ENCODE measurements around the gene SLC35E3. TPM values are rescaled to one million over a fixed set of nuclear protein-coding genes. Genes with fewer than 3 reads are reported as not detected.
A peak's percentile ranks its signal among the peaks of the same experiment; 100 is the strongest.

The SLC35E3 gene
- total and polyA plus RNA-seq, 2 of the 13 experiments (the other 11 are each of a cell fraction or from before 2014, with no cell fraction given), result 13.0 to 22.1 TPM

DNA sequence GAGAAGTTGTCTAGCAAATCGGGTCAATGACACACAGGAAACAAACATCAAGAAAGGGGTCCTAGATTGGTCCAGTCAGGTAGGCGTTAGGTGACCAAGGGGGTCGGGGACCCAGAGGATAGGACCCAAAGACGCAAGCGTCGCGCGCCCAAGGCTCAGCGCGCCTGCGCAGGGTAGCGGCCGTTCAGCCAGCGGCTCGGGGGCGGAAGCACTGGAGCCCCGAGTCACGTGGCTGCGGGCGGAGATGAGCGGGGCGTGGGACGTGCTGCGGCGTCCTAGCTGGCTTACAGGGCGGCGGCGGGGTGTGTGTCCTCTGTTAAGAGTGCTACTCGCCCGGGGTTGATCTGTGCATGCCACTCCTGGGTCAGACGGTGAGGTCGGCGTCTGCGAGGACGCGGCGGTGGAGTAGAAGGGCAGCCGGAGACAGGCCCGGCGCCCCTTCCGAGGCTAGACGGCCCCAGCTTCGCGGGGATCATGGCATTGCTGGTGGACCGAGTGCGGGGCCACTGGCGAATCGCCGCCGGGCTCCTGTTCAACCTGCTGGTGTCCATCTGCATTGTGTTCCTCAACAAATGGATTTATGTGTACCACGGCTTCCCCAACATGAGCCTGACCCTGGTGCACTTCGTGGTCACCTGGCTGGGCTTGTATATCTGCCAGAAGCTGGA lies at the start of gene SLC35E3 (continued):
- TF ChIP-seq GATAD2A (CRISPR knock-in tag; IDR thresholded peaks at IDR 0.05), result peak; percentile 39; the same call in 1 of the 2 replicates
- TF ChIP-seq MED8 (CRISPR knock-in tag; IDR thresholded peaks at IDR 0.05; ENCODE audit: insufficient replicate concordance), result peak; percentile 73
- 0 out of 2 replicates have a peak, but pooled peaks have one; percentile 66 for TF ChIP-seq PRMT3 (CRISPR knock-in tag; IDR thresholded peaks at IDR 0.05; ENCODE audit: borderline replicate concordance, low read depth)
- TF ChIP-seq E2F1 (CRISPR knock-in tag; IDR thresholded peaks at IDR 0.05), result no peak
- no peak for TF ChIP-seq STAT5B (CRISPR knock-in tag; IDR thresholded peaks at IDR 0.05)
- no peak for TF ChIP-seq U2AF1 (optimal IDR thresholded peaks at IDR 0.05; ENCODE audit: low read depth, low read length)
- TF ChIP-seq KIAA2018 (CRISPR knock-in tag; IDR thresholded peaks at IDR 0.05; ENCODE audit: borderline replicate concordance), result no peak
- TF ChIP-seq ZNF782 (CRISPR knock-in tag; IDR thresholded peaks at IDR 0.05; ENCODE audit: borderline replicate concordance), result 0 out of 2 replicates have a peak, but pooled peaks have one; percentile 77
- peak; percentile 39; the same call in 1 of the 2 replicates for TF ChIP-seq ZNF121 (CRISPR knock-in tag; IDR thresholded peaks at IDR 0.05)
- TF ChIP-seq, protein P1, sequence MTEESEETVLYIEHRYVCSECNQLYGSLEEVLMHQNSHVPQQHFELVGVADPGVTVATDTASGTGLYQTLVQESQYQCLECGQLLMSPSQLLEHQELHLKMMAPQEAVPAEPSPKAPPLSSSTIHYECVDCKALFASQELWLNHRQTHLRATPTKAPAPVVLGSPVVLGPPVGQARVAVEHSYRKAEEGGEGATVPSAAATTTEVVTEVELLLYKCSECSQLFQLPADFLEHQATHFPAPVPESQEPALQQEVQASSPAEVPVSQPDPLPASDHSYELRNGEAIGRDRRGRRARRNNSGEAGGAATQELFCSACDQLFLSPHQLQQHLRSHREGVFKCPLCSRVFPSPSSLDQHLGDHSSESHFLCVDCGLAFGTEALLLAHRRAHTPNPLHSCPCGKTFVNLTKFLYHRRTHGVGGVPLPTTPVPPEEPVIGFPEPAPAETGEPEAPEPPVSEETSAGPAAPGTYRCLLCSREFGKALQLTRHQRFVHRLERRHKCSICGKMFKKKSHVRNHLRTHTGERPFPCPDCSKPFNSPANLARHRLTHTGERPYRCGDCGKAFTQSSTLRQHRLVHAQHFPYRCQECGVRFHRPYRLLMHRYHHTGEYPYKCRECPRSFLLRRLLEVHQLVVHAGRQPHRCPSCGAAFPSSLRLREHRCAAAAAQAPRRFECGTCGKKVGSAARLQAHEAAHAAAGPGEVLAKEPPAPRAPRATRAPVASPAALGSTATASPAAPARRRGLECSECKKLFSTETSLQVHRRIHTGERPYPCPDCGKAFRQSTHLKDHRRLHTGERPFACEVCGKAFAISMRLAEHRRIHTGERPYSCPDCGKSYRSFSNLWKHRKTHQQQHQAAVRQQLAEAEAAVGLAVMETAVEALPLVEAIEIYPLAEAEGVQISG (CRISPR knock-in tag; IDR thresholded peaks at IDR 0.05), result peak; percentile 74; the same call in 1 of the 2 replicates
- TF ChIP-seq, protein P2, sequence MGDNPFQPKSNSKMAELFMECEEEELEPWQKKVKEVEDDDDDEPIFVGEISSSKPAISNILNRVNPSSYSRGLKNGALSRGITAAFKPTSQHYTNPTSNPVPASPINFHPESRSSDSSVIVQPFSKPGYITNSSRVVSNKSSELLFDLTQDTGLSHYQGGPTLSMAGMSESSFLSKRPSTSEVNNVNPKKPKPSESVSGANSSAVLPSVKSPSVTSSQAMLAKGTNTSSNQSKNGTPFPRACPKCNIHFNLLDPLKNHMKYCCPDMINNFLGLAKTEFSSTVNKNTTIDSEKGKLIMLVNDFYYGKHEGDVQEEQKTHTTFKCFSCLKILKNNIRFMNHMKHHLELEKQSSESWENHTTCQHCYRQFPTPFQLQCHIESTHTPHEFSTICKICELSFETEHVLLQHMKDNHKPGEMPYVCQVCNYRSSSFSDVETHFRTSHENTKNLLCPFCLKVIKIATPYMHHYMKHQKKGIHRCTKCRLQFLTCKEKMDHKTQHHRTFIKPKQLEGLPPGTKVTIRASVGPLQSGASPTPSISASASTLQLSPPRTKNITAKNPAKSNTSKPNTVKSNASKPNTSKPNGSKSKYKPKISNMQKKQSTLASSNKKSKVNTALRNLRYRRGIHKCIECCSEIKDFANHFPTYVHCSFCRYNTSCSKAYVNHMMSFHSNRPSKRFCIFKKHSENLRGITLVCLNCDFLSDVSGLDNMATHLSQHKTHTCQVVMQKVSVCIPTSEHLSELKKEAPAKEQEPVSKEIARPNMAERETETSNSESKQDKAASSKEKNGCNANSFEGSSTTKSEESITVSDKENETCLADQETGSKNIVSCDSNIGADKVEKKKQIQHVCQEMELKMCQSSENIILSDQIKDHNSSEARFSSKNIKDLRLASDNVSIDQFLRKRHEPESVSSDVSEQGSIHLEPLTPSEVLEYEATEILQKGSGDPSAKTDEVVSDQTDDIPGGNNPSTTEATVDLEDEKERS (CRISPR knock-in tag; IDR thresholded peaks at IDR 0.05), result no peak
- peak; percentile 82 for TF ChIP-seq ARNT2 (CRISPR knock-in tag; IDR thresholded peaks at IDR 0.05; ENCODE audit: low read depth)
- TF ChIP-seq MEIS2 (CRISPR knock-in tag; IDR thresholded peaks at IDR 0.05), result no peak

All from HepG2 (cell line).